HEK293 (cell line): ENCODE results near the gene CAPZB.

ENCODE experiments used
- CTCF ChIA-PET: fragments of 350-600 bp; formaldehyde crosslinking; extraction: SDS; loops from one replicate; lab custom pipeline; 2021; ENCODE audit warnings: antibody characterized with exemption; lab: Yijun Ruan, JAX
- POLR2A ChIA-PET: fragments of 300-600 bp; formaldehyde crosslinking; extraction: SDS; loops from one replicate; lab custom pipeline; 2020; ENCODE audit warnings: antibody characterized with exemption, inconsistent platforms; lab: Yijun Ruan, JAX
- H3K27ac ChIP-seq: fragments of 200-500 bp; sonication (Bioruptor generic); 2 replicates; pipeline ENCODE4 v1.5.1; 2014; ENCODE audit warnings: low read depth, low read length, control low read depth, inconsistent platforms; ENCODE audit errors: extremely low read depth
- H3K36me3 ChIP-seq, 2 experiments: fragments of 200-500 bp in 1 of 2; sonication (Bioruptor generic) in 1 of 2; 1 replicate in 1 of 2; 2 replicates in 1 of 2; pipeline ENCODE4 v1.5.1; 2014 to 2017; ENCODE audit warnings: inconsistent platforms in 2 of 2, low read length in 2 of 2; ENCODE audit not compliant: control insufficient read depth in 2 of 2, insufficient read depth in 1 of 2
- H3K4me1 ChIP-seq: fragments of 200-500 bp; sonication (Bioruptor generic); 2 replicates; pipeline ENCODE4 v1.5.1; 2014; ENCODE audit warnings: mild to moderate bottlenecking, low read length, inconsistent platforms; ENCODE audit not compliant: control insufficient read depth, insufficient read depth
- H3K4me3 ChIP-seq: 2 replicates; pipeline ENCODE4 v1.5.1; 2011; ENCODE audit warnings: low read depth, mild to moderate bottlenecking, control low read depth, low read length, moderate library complexity
- H3K9me3 ChIP-seq: fragments of 200-500 bp; sonication (Bioruptor generic); 2 replicates; pipeline ENCODE4 v1.5.1; 2014; ENCODE audit warnings: low read depth, low read length, inconsistent platforms; ENCODE audit not compliant: control insufficient read depth, insufficient read depth
- GLI2 ChIP-seq: fragments of 450-650 bp; formaldehyde crosslinking; IDR thresholded peaks from 2 replicates; pipeline ENCODE4; 2017; ENCODE audit warnings: missing biosample characterization, missing genetic modification characterization, low read depth, borderline replicate concordance
- GLI4 ChIP-seq: fragments of 450-650 bp; formaldehyde crosslinking; IDR thresholded peaks from 2 replicates; pipeline ENCODE4 v1.5.1; 2016; ENCODE audit warnings: missing biosample characterization, missing genetic modification characterization
- MYNN ChIP-seq: fragments of 450-650 bp; formaldehyde crosslinking; IDR thresholded peaks from 2 replicates; pipeline ENCODE4 v1.5.1; 2016; ENCODE audit warnings: missing biosample characterization, missing genetic modification characterization, borderline replicate concordance
- PATZ1 ChIP-seq: fragments of 450-650 bp; formaldehyde crosslinking; IDR thresholded peaks from 2 replicates; pipeline ENCODE4 v1.5.1; 2016; ENCODE audit warnings: missing biosample characterization, missing genetic modification characterization
- YY2 ChIP-seq: fragments of 450-650 bp; formaldehyde crosslinking; IDR thresholded peaks from 2 replicates; pipeline ENCODE4 v1.5.1; 2016; ENCODE audit warnings: missing biosample characterization, missing genetic modification characterization
- ZBTB11 ChIP-seq: fragments of 450-650 bp; formaldehyde crosslinking; conservative IDR thresholded peaks from 2 replicates; pipeline ENCODE4 v1.5.1; 2016; ENCODE audit warnings: low read depth, missing biosample characterization, missing genetic modification characterization
- ZBTB17 ChIP-seq: fragments of 450-650 bp; formaldehyde crosslinking; IDR thresholded peaks from 2 replicates; pipeline ENCODE4 v1.5.1; 2016; ENCODE audit warnings: missing biosample characterization, missing genetic modification characterization
- ZBTB26 ChIP-seq: fragments of 450-650 bp; formaldehyde crosslinking; optimal IDR thresholded peaks from 2 replicates; pipeline ENCODE3; 2016; ENCODE audit warnings: missing biosample characterization, mild to moderate bottlenecking, missing genetic modification characterization
- ZNF114 ChIP-seq: fragments of 450-650 bp; formaldehyde crosslinking; IDR thresholded peaks from 2 replicates; pipeline ENCODE4 v1.5.0; 2017; ENCODE audit warnings: missing biosample characterization, missing genetic modification characterization
- ZNF140 ChIP-seq: fragments of 450-650 bp; formaldehyde crosslinking; IDR thresholded peaks from 2 replicates; pipeline ENCODE4 v1.5.1; 2016; ENCODE audit warnings: missing biosample characterization, missing genetic modification characterization
- ZNF174 ChIP-seq: fragments of 450-650 bp; formaldehyde crosslinking; IDR thresholded peaks from 2 replicates; pipeline ENCODE4 v1.5.0; 2017; ENCODE audit warnings: missing biosample characterization, mild to moderate bottlenecking, missing genetic modification characterization
- ZNF175 ChIP-seq: fragments of 450-650 bp; formaldehyde crosslinking; IDR thresholded peaks from 2 replicates; pipeline ENCODE4 v1.5.1; 2016; ENCODE audit warnings: missing biosample characterization, missing genetic modification characterization
- ZNF23 ChIP-seq: fragments of 450-650 bp; formaldehyde crosslinking; IDR thresholded peaks from 2 replicates; pipeline ENCODE4 v1.5.1; 2016; ENCODE audit warnings: missing biosample characterization, missing genetic modification characterization, borderline replicate concordance
- ZNF426 ChIP-seq: fragments of 450-650 bp; formaldehyde crosslinking; IDR thresholded peaks from 2 replicates; pipeline ENCODE4 v1.5.1; 2017; ENCODE audit warnings: missing biosample characterization, missing genetic modification characterization, mild to moderate bottlenecking, inconsistent platforms, moderate library complexity
- ZNF514 ChIP-seq: fragments of 450-650 bp; formaldehyde crosslinking; IDR thresholded peaks from 2 replicates; pipeline ENCODE4 v1.5.1; 2016; ENCODE audit warnings: missing biosample characterization, missing genetic modification characterization
- ZNF555 ChIP-seq: fragments of 450-650 bp; formaldehyde crosslinking; conservative IDR thresholded peaks from 2 replicates; pipeline ENCODE4 v1.5.1; 2017; ENCODE audit warnings: missing biosample characterization, mild to moderate bottlenecking, missing genetic modification characterization, inconsistent platforms
- ZNF561 ChIP-seq: fragments of 450-650 bp; IDR thresholded peaks from 2 replicates; pipeline ENCODE4 v1.5.1; 2018; ENCODE audit warnings: missing biosample characterization, missing genetic modification characterization, borderline replicate concordance
- ZNF645 ChIP-seq: fragments of 450-650 bp; formaldehyde crosslinking; IDR thresholded peaks from 2 replicates; pipeline ENCODE4; 2016; ENCODE audit warnings: missing biosample characterization, missing genetic modification characterization
- ZNF792 ChIP-seq: fragments of 450-650 bp; formaldehyde crosslinking; IDR thresholded peaks from 2 replicates; pipeline ENCODE4 v1.5.1; 2016; ENCODE audit warnings: missing biosample characterization, missing genetic modification characterization
- TF ChIP-seq, protein P1 (sequence below): fragments of 450-650 bp; formaldehyde crosslinking; IDR thresholded peaks from 2 replicates; pipeline ENCODE4 v1.5.1; 2016; ENCODE audit warnings: missing biosample characterization, missing genetic modification characterization

CAPZB gene

GRCh38 chr1:19315378-19316198, 169.8 kb downstream of the CAPZB start:
- Histone ChIP-seq H3K9me3 (no peaks in the 10 kb centered on the region), H3K36me3 (peaks cover 10 to 66% of the 10 kb centered on the region in 2 experiments; a peak in 2 of 3 replicates), H3K27ac (no peak overlapping the region), H3K4me3 (no peak overlapping the region), H3K4me1 (peaks cover 2% of the 10 kb centered on the region; the same call in 1 of the 2 replicates)
- ChIA-PET CTCF (no interaction called here), POLR2A (no interaction called here)
- TF ChIP-seq YY2 (tag by site-specific recombination) = no peak
- TF ChIP-seq ZNF561 (tag by site-specific recombination) = no peak
- no peak for TF ChIP-seq PATZ1 (tag by site-specific recombination)
- no peak for TF ChIP-seq ZNF175 (tag by site-specific recombination)
- TF ChIP-seq GLI4 (tag by site-specific recombination) = no peak
- no peak for TF ChIP-seq ZNF792 (tag by site-specific recombination)
- no peak for TF ChIP-seq MYNN (tag by site-specific recombination)
- no peak for TF ChIP-seq ZNF140 (tag by site-specific recombination)
- no peak for TF ChIP-seq ZNF23 (tag by site-specific recombination)
- no peak for TF ChIP-seq ZBTB26 (tag by site-specific recombination)
- TF ChIP-seq GLI2 (tag by site-specific recombination) = no peak
- no peak for TF ChIP-seq ZNF114
- TF ChIP-seq ZNF174 (tag by site-specific recombination) = no peak
- TF ChIP-seq ZNF426 (tag by site-specific recombination) = no peak
- TF ChIP-seq ZNF555 (tag by site-specific recombination) = no peak
- TF ChIP-seq, protein P1, sequence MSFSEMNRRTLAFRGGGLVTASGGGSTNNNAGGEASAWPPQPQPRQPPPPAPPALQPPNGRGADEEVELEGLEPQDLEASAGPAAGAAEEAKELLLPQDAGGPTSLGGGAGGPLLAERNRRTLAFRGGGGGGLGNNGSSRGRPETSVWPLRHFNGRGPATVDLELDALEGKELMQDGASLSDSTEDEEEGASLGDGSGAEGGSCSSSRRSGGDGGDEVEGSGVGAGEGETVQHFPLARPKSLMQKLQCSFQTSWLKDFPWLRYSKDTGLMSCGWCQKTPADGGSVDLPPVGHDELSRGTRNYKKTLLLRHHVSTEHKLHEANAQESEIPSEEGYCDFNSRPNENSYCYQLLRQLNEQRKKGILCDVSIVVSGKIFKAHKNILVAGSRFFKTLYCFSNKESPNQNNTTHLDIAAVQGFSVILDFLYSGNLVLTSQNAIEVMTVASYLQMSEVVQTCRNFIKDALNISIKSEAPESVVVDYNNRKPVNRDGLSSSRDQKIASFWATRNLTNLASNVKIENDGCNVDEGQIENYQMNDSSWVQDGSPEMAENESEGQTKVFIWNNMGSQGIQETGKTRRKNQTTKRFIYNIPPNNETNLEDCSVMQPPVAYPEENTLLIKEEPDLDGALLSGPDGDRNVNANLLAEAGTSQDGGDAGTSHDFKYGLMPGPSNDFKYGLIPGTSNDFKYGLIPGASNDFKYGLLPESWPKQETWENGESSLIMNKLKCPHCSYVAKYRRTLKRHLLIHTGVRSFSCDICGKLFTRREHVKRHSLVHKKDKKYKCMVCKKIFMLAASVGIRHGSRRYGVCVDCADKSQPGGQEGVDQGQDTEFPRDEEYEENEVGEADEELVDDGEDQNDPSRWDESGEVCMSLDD (tag by site-specific recombination) = no peak
- no peak for TF ChIP-seq ZBTB11 (tag by site-specific recombination)
- TF ChIP-seq ZNF514 (tag by site-specific recombination) = no peak
- no peak for TF ChIP-seq ZBTB17 (tag by site-specific recombination)
- no peak for TF ChIP-seq ZNF645 (tag by site-specific recombination)
